Measurements from ENCODE around the gene CMTM3. TPM values are rescaled to one million over a fixed set of nuclear protein-coding genes. Genes with fewer than 3 reads are reported as not detected.

Gene CMTM3
- total and polyA plus RNA-seq, 2 experiments from 2014 or later: 16.4 to 16.6 TPM

- DNase-seq (ENCODE audit: low spot score) (no peak), ATAC-seq (no peak)
- Mint-ChIP-seq H3K9me3 (no peaks in the 10 kb centered on the region; the same call in 2 of the 3 replicates), H3K27me3 (ENCODE audit: insufficient read depth, low read depth, poor library complexity) (no peaks in the 10 kb centered on the region), H3K27ac (no peak overlapping the region), H3K36me3 (ENCODE audit: low read depth) (peaks cover 39% of the 10 kb centered on the region), H3K4me1 (peaks cover 24% of the 10 kb centered on the region), H3K4me3 (no peak overlapping the region)
- TF ChIP-seq REST (IDR thresholded peaks at IDR 0.05; ENCODE audit: unreplicated experiment): no peak
- no peaks in the 10 kb centered on the region for H3F3A ChIP-seq (replicated peaks; ENCODE audit: low read depth)
- H4K20me1 ChIP-seq (replicated peaks; ENCODE audit: insufficient read depth): peaks cover 5% of the 10 kb centered on the region; the same call in 1 of the 2 replicates
- no peaks in the 10 kb centered on the region for H3K79me2 ChIP-seq (replicated peaks; ENCODE audit: insufficient read depth)
- H3K27ac ChIP-seq (ENCODE audit: low read depth): no peak overlapping the region
- H3K27me3 ChIP-seq (ENCODE audit: insufficient read depth): no peaks in the 10 kb centered on the region
- H3K36me3 ChIP-seq (ENCODE audit: insufficient read depth): no peaks in the 10 kb centered on the region; the same call in 1 of the 2 replicates
- H3K4me1 ChIP-seq (ENCODE audit: insufficient read depth): peaks cover 16% of the 10 kb centered on the region
- no peaks in the 10 kb centered on the region for H3K9me2 ChIP-seq (ENCODE audit: insufficient read depth)
- H3K4me3 ChIP-seq: no peak overlapping the region
- H2AFZ ChIP-seq: no peak overlapping the region
- H3K4me2 ChIP-seq: no peak overlapping the region
Measured at GRCh38 chr16:66618588-66619375, 14.3 kb downstream of the CMTM3 start.

GRCh38 chr16:66619534-66620428 is 15.3 kb downstream of the CMTM3 start:
- no peak overlapping the region for H2AFZ ChIP-seq
- H3K27me3 ChIP-seq (ENCODE audit: insufficient read depth): no peaks in the 10 kb centered on the region
- H3F3A ChIP-seq (replicated peaks; ENCODE audit: low read depth): no peaks in the 10 kb centered on the region
- no peak for DNase-seq (ENCODE audit: low spot score)
- Mint-ChIP-seq H3K9me3 (no peaks in the 10 kb centered on the region), H3K4me3 (no peak overlapping the region), H3K27me3 (ENCODE audit: insufficient read depth, low read depth, poor library complexity) (no peaks in the 10 kb centered on the region), H3K36me3 (ENCODE audit: low read depth) (peaks cover 29% of the 10 kb centered on the region), H3K4me1 (peaks cover 24% of the 10 kb centered on the region), H3K27ac (no peak overlapping the region)
- peaks cover 16% of the 10 kb centered on the region for H3K4me1 ChIP-seq (ENCODE audit: insufficient read depth)
- no peaks in the 10 kb centered on the region for H3K79me2 ChIP-seq (replicated peaks; ENCODE audit: insufficient read depth)
- no peaks in the 10 kb centered on the region; the same call in 1 of the 2 replicates for H3K36me3 ChIP-seq (ENCODE audit: insufficient read depth)
- no peak overlapping the region for H3K4me2 ChIP-seq
- peaks cover 5% of the 10 kb centered on the region; the same call in 1 of the 2 replicates for H4K20me1 ChIP-seq (replicated peaks; ENCODE audit: insufficient read depth)
- H3K4me3 ChIP-seq: no peak overlapping the region
- peak; percentile 38 for ATAC-seq
- H3K9me2 ChIP-seq (ENCODE audit: insufficient read depth): no peaks in the 10 kb centered on the region
- H3K27ac ChIP-seq (ENCODE audit: low read depth): no peak overlapping the region
- TF ChIP-seq ZNF462 (CRISPR knock-in tag; IDR thresholded peaks at IDR 0.05) (no peak), EZH2phosphoT487 (IDR thresholded peaks at IDR 0.05; ENCODE audit: unreplicated experiment) (no peak), ETS1 (IDR thresholded peaks at IDR 0.05) (no peak), JUNB (IDR thresholded peaks at IDR 0.05; ENCODE audit: unreplicated experiment) (no peak), CREB1 (CRISPR knock-in tag; IDR thresholded peaks at IDR 0.05; ENCODE audit: low read depth) (no peak), STAT1 (IDR thresholded peaks at IDR 0.05; ENCODE audit: unreplicated experiment) (no peak), ZNF331 (CRISPR knock-in tag; IDR thresholded peaks at IDR 0.05; ENCODE audit: low read depth) (no peak)

Data from GM23338 (cell line).